GM12878 (cell line): ENCODE measurements around the gene COL15A1. TPM values are rescaled to one million over a fixed set of nuclear protein-coding genes. Genes with fewer than 3 reads are reported as not detected.

Source experiments
- ATAC-seq: fragments of 200-7000 bp; cut with Tn5 transposase; 3 replicates; pipeline ENCODE4 v1.9.1; 2020; ENCODE audit warnings: mild to moderate bottlenecking, moderate library complexity
- BruUV-seq: library from RNA; stranded (reverse); fragments of 400-500 nt; replicated peaks from 2 replicates; lab custom pipeline; 2021; lab: Mats Ljungman, UMichigan
- CTCF ChIA-PET: fragments of 300-600 bp; sonication (Branson Sonifier 250); formaldehyde crosslinking; extraction: SDS; loops from one replicate; lab custom pipeline; 2021; ENCODE audit warnings: inconsistent platforms; lab: Yijun Ruan, JAX
- POLR2A ChIA-PET: fragments of 350-600 bp; formaldehyde crosslinking; extraction: SDS; loops from one replicate; lab custom pipeline; 2021; ENCODE audit warnings: inconsistent platforms; lab: Charles Lee
- RAD21 ChIA-PET: fragments of 300-600 bp; sonication (Branson Sonifier 250); formaldehyde crosslinking; loops from one replicate; lab custom pipeline; 2023; ENCODE audit warnings: antibody characterized with exemption; ENCODE audit not compliant: unreplicated experiment; lab: Charles Lee
- SMC1A ChIA-PET: fragments of 300-600 bp; sonication (Branson Sonifier 250); formaldehyde crosslinking; loops from one replicate; lab custom pipeline; 2023; ENCODE audit not compliant: unreplicated experiment, uncharacterized antibody; lab: Charles Lee
- DNase-seq: peaks from one replicate; pipeline ENCODE4 v3.0.0-alpha.2; 2011; ENCODE audit warnings: low read depth, low spot score
- FAIRE-seq: peaks from 3 replicates; lab custom pipeline; 2011; peaks lifted over from hg19 to GRCh38; lab: Jason Lieb, UNC
- H2AFZ ChIP-seq: 2 replicates; pipeline ENCODE4 v1.6.0; 2011; ENCODE audit warnings: low read depth, low read length, control low read depth; ENCODE audit not compliant: control insufficient read depth
- H3K27ac ChIP-seq: 2 replicates; pipeline ENCODE4 v1.5.1; 2011; ENCODE audit warnings: control low read depth; ENCODE audit not compliant: control insufficient read depth, insufficient read depth
- H3K27me3 ChIP-seq, 2 experiments: replicated peaks in 1 of 2; 2 replicates each; pipeline versions ENCODE4 v1.6.0 to v1.6.1; 2011; ENCODE audit warnings: low read length in 1 of 2; ENCODE audit not compliant: control insufficient read depth in 2 of 2, insufficient read depth in 2 of 2
- H3K36me3 ChIP-seq, 2 experiments: 2 replicates each; pipeline ENCODE4 v1.5.1; 2011; ENCODE audit warnings: low read length in 1 of 2; ENCODE audit not compliant: control insufficient read depth in 2 of 2, insufficient read depth in 2 of 2
- H3K4me1 ChIP-seq: 2 replicates; pipeline ENCODE4 v1.6.1; 2011; ENCODE audit warnings: mild to moderate bottlenecking, low read length, moderate library complexity, mixed read lengths; ENCODE audit not compliant: control insufficient read depth, insufficient read depth
- H3K4me2 ChIP-seq: 2 replicates; pipeline ENCODE4 v1.6.0; 2011; ENCODE audit warnings: control low read depth; ENCODE audit not compliant: control insufficient read depth, insufficient read depth
- H3K4me3 ChIP-seq: fragments of 200-600 bp; sonication (generic); 2 replicates; pipeline ENCODE4 v1.5.1; 2016
- H3K79me2 ChIP-seq: 2 replicates; pipeline ENCODE4 v1.6.0; 2011; ENCODE audit warnings: low read length; ENCODE audit not compliant: control insufficient read depth, insufficient read depth
- H3K9ac ChIP-seq: 2 replicates; pipeline ENCODE4 v1.8.0; 2011; ENCODE audit warnings: low read length, control low read depth, mixed read lengths; ENCODE audit not compliant: control insufficient read depth, insufficient read depth
- H3K9me3 ChIP-seq: replicated peaks from 3 replicates; pipeline ENCODE4 v1.5.1; 2011; ENCODE audit warnings: mild to moderate bottlenecking, low read length; ENCODE audit not compliant: control insufficient read depth, insufficient read depth
- H4K20me1 ChIP-seq: 2 replicates; pipeline ENCODE4 v1.6.0; 2011; ENCODE audit not compliant: control insufficient read depth, insufficient read depth
- HCFC1 ChIP-seq: fragments of 150-350 bp; IDR thresholded peaks from 2 replicates; pipeline ENCODE4 v1.6.1; 2014; ENCODE audit warnings: low read length
- IKZF1 ChIP-seq: fragments of 450-650 bp; conservative IDR thresholded peaks from 2 replicates; pipeline ENCODE4 v1.6.1; 2017; ENCODE audit warnings: antibody characterized with exemption, mild to moderate bottlenecking
- JUND ChIP-seq: IDR thresholded peaks from 2 replicates; pipeline ENCODE4 v1.6.1; 2012; ENCODE audit warnings: low read depth, mild to moderate bottlenecking, low read length, improper control_type of control experiment, moderate library complexity
- KDM1A ChIP-seq: fragments of 200-600 bp; sonication (generic); IDR thresholded peaks from 2 replicates; pipeline ENCODE4 v1.6.1; 2016; ENCODE audit warnings: borderline replicate concordance
- SPI1 ChIP-seq: IDR thresholded peaks from 2 replicates; pipeline ENCODE4 v1.6.1; 2011; ENCODE audit warnings: low read depth, mild to moderate bottlenecking, low read length, moderate library complexity, borderline replicate concordance; ENCODE audit not compliant: insufficient read depth
- SREBF1 ChIP-seq: IDR thresholded peaks from 2 replicates; pipeline ENCODE4 v1.6.1; 2012; ENCODE audit warnings: mild to moderate bottlenecking, low read length
- SREBF2 ChIP-seq: IDR thresholded peaks from 2 replicates; pipeline ENCODE4 v1.6.1; 2012; ENCODE audit warnings: mild to moderate bottlenecking, low read length
- ZZZ3 ChIP-seq: IDR thresholded peaks from 2 replicates; pipeline ENCODE4 v1.6.1; 2011; ENCODE audit warnings: low read depth; ENCODE audit not compliant: control insufficient read depth, insufficient read length
- WGBS: methylation state at CpG from one replicate; pipeline ENCODE4 v1.1.6; 2016; ENCODE audit warnings: low lambda C conversion rate; ENCODE audit not compliant: insufficient replicate concordance, insufficient coverage; ENCODE audit errors: missing lambda C conversion rate; 5-methylcytosine and 5-hydroxymethylcytosine counted together
- in situ Hi-C: fragments of 300-500 bp; cut with MboI; formaldehyde crosslinking; loops from 9 replicates; pipeline ENCODE4 v1.14.3; 2018; ENCODE audit warnings: mixed read lengths
- intact Hi-C: fragments of 100-400 bp; cut with micrococcal nuclease; formaldehyde crosslinking; loops from one replicate; pipeline ENCODE4 v1.14.2; 2022; ENCODE audit not compliant: unreplicated experiment
- polyA plus RNA-seq, 11 experiments: library from polyadenylated mRNA; depleted of rRNA in 4 of 11; unstranded in 6 of 11; stranded (reverse) in 5 of 11; fragments of >200 nt; fragmentation: Nextera tagmentation in 4 of 11; fragmentation: Illumina TruSeq in 1 of 11; extraction: Ambion mirVana in 4 of 11; extraction: Trizol in 1 of 11; gene quantifications; 1 replicate in 1 of 11; 2 replicates in 10 of 11; pipeline versions ENCODE4 v1.2.1 to v1.2.3, GENCODE V29; 2011 to 2016; ENCODE audit warnings: inconsistent platforms in 2 of 11, missing spikeins in 2 of 11, low read depth in 1 of 11
- total RNA-seq, 4 experiments: library from RNA; depleted of rRNA in 3 of 4; stranded (reverse); fragments of >200 nt in 3 of 4; fragmentation: Illumina TruSeq in 1 of 4; extraction: Trizol in 1 of 4; gene quantifications; 2 replicates each; pipeline versions ENCODE4 v1.2.1 to v1.2.3, GENCODE V29; 2013 to 2021
- TF ChIP-seq, protein P1 (sequence below): IDR thresholded peaks from 2 replicates; pipeline ENCODE4 v1.6.1; 2011; ENCODE audit warnings: low read depth, mild to moderate bottlenecking, low read length, moderate library complexity, borderline replicate concordance; ENCODE audit errors: extremely low read depth
- TF ChIP-seq, protein P2 (sequence below): fragments of 150-350 bp; IDR thresholded peaks from 2 replicates; pipeline ENCODE4 v1.6.1; 2014; ENCODE audit warnings: mild to moderate bottlenecking, low read depth, low read length
- TF ChIP-seq, protein P3 (sequence below): fragments of 450-650 bp; formaldehyde crosslinking; IDR thresholded peaks from 2 replicates; pipeline ENCODE4 v1.5.0; 2022; ENCODE audit warnings: mild to moderate bottlenecking, missing genetic modification characterization
- TF ChIP-seq, protein P4 (sequence below): fragments of 450-650 bp; IDR thresholded peaks from 2 replicates; pipeline ENCODE4 v1.6.1; 2016; ENCODE audit warnings: mild to moderate bottlenecking
- TF ChIP-seq, protein P5 (sequence below): fragments of 450-650 bp; IDR thresholded peaks from 2 replicates; pipeline ENCODE4 v1.6.1; 2018; ENCODE audit warnings: borderline replicate concordance, mild to moderate bottlenecking; ENCODE audit not compliant: partially characterized antibody

COL15A1 gene
- total and polyA plus RNA-seq, 10 of the 15 experiments (the other 5 are each of a cell fraction or from before 2014, with no cell fraction given), result 0.01 to 0.28 (median 0.06) TPM; not detected in 2

DNA sequence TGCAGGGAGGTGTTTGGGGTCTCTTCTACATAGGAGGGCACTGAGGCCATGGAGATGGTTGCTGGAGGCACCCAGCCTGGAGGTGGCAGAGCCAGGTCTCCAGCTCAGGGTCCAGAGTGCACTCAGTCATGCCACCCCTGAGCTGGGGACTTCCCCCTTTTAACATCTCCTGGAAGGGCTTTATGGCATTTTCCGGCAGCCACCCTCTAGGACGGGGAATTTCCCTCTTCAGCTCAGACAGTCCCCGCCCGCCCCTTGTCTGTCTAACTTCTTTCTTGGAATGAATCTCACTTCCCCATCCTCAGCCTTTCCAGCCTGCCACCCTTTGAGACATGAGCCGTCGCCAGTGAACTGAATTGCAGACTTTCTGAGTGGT lies 49.9 kb downstream of the COL15A1 start:
- POLR2A ChIA-PET, result no interaction called here
- H3K9me3 ChIP-seq, result no peaks in the 10 kb centered on the region; the same call in 2 of the 3 replicates
- RAD21 ChIA-PET, result interaction anchor here (0.8 to 1.7 kb wide), 4 partner anchors 18 to 147 kb away, joined by 3 to 5 read pairs (median 3); no protein-coding TSS in a partner anchor
- intact Hi-C loops, result no loop called here
- ATAC-seq, result peak; percentile 85
- SMC1A ChIA-PET, result interaction anchor here (1.1 to 7.7 kb wide), 4 partner anchors 8 to 144 kb away, joined by 3 to 110 read pairs (median 4); no protein-coding TSS in a partner anchor
- no peak overlapping the region for H3K4me3 ChIP-seq
- in situ Hi-C loops, result no loop called here
- CTCF ChIA-PET, result interaction anchor here (0.6 to 12.5 kb wide), 5 partner anchors 18 to 1494 kb away, joined by 3 to 304 read pairs (median 5); no protein-coding TSS in a partner anchor
- no TSS peak for BruUV-seq
- no peaks in the 10 kb centered on the region for H3K36me3 ChIP-seq
- H3K27me3 ChIP-seq, result 0 out of 4 replicates have a peak, but pooled peaks cover 0 to 2% of the 10 kb centered on the region in 2 experiments
- no peak overlapping the region for H3K9ac ChIP-seq
- peak overlapping the region; percentile 24 for H3K4me2 ChIP-seq
- 3% methylated on average over 6 of the region's 6 CpGs for WGBS
- H4K20me1 ChIP-seq, result no peaks in the 10 kb centered on the region
- no peak overlapping the region for H3K27ac ChIP-seq
- peak; percentile 7 for FAIRE-seq
- no peak overlapping the region for H2AFZ ChIP-seq
- no peaks in the 10 kb centered on the region for H3K79me2 ChIP-seq
- peak; percentile 53 for DNase-seq
- peaks cover 13% of the 10 kb centered on the region for H3K4me1 ChIP-seq
- no peak for TF ChIP-seq KDM1A
- TF ChIP-seq, protein P1, sequence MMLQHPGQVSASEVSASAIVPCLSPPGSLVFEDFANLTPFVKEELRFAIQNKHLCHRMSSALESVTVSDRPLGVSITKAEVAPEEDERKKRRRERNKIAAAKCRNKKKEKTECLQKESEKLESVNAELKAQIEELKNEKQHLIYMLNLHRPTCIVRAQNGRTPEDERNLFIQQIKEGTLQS, result no peak
- TF ChIP-seq IKZF1, result peak; percentile 73
- no peak for TF ChIP-seq SREBF2
- TF ChIP-seq ZZZ3, result no peak
- TF ChIP-seq SREBF1, result no peak
- TF ChIP-seq, protein P2, sequence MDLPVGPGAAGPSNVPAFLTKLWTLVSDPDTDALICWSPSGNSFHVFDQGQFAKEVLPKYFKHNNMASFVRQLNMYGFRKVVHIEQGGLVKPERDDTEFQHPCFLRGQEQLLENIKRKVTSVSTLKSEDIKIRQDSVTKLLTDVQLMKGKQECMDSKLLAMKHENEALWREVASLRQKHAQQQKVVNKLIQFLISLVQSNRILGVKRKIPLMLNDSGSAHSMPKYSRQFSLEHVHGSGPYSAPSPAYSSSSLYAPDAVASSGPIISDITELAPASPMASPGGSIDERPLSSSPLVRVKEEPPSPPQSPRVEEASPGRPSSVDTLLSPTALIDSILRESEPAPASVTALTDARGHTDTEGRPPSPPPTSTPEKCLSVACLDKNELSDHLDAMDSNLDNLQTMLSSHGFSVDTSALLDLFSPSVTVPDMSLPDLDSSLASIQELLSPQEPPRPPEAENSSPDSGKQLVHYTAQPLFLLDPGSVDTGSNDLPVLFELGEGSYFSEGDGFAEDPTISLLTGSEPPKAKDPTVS, result no peak
- no peak for TF ChIP-seq HCFC1
- TF ChIP-seq, protein P3, sequence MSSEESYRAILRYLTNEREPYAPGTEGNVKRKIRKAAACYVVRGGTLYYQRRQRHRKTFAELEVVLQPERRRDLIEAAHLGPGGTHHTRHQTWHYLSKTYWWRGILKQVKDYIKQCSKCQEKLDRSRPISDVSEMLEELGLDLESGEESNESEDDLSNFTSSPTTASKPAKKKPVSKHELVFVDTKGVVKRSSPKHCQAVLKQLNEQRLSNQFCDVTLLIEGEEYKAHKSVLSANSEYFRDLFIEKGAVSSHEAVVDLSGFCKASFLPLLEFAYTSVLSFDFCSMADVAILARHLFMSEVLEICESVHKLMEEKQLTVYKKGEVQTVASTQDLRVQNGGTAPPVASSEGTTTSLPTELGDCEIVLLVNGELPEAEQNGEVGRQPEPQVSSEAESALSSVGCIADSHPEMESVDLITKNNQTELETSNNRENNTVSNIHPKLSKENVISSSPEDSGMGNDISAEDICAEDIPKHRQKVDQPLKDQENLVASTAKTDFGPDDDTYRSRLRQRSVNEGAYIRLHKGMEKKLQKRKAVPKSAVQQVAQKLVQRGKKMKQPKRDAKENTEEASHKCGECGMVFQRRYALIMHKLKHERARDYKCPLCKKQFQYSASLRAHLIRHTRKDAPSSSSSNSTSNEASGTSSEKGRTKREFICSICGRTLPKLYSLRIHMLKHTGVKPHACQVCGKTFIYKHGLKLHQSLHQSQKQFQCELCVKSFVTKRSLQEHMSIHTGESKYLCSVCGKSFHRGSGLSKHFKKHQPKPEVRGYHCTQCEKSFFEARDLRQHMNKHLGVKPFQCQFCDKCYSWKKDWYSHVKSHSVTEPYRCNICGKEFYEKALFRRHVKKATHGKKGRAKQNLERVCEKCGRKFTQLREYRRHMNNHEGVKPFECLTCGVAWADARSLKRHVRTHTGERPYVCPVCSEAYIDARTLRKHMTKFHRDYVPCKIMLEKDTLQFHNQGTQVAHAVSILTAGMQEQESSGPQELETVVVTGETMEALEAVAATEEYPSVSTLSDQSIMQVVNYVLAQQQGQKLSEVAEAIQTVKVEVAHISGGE, result no peak
- TF ChIP-seq, protein P4, sequence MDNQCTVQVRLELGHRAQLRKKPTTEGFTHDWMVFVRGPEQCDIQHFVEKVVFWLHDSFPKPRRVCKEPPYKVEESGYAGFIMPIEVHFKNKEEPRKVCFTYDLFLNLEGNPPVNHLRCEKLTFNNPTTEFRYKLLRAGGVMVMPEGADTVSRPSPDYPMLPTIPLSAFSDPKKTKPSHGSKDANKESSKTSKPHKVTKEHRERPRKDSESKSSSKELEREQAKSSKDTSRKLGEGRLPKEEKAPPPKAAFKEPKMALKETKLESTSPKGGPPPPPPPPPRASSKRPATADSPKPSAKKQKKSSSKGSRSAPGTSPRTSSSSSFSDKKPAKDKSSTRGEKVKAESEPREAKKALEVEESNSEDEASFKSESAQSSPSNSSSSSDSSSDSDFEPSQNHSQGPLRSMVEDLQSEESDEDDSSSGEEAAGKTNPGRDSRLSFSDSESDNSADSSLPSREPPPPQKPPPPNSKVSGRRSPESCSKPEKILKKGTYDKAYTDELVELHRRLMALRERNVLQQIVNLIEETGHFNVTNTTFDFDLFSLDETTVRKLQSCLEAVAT, result no peak
- peak; percentile 89 for TF ChIP-seq SPI1
- peak; percentile 32; the same call in 1 of the 2 replicates for TF ChIP-seq JUND
- TF ChIP-seq, protein P5, sequence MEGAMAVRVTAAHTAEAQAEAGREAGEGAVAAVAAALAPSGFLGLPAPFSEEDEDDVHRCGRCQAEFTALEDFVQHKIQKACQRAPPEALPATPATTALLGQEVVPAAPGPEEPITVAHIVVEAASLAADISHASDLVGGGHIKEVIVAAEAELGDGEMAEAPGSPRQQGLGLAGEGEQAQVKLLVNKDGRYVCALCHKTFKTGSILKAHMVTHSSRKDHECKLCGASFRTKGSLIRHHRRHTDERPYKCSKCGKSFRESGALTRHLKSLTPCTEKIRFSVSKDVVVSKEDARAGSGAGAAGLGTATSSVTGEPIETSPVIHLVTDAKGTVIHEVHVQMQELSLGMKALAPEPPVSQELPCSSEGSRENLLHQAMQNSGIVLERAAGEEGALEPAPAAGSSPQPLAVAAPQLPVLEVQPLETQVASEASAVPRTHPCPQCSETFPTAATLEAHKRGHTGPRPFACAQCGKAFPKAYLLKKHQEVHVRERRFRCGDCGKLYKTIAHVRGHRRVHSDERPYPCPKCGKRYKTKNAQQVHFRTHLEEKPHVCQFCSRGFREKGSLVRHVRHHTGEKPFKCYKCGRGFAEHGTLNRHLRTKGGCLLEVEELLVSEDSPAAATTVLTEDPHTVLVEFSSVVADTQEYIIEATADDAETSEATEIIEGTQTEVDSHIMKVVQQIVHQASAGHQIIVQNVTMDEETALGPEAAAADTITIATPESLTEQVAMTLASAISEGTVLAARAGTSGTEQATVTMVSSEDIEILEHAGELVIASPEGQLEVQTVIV, result peak; percentile 37
